ENCODE data around the gene LHFPL2.
"Not testable (repeated sequence)": the region's sequence is repeated elsewhere in the genome, so short reads cannot be mapped to it uniquely, and the experiment has no call there.

Gene LHFPL2

GRCh38 chr5:78666975-78667374 lies 18.4 kb upstream of the LHFPL2 start:
- in situ Hi-C loops (cut with MboI; ENCODE audit: low sequenced_read_pairs): not testable (repeated sequence)

GRCh38 chr5:78666041-78666444 lies 17.5 kb upstream of the LHFPL2 start:
- in situ Hi-C loops (cut with MboI; ENCODE audit: low sequenced_read_pairs): no loop called here

GRCh38 chr5:78665534-78665933 lies 17.0 kb upstream of the LHFPL2 start:
- in situ Hi-C loops (cut with MboI; ENCODE audit: low sequenced_read_pairs): no loop called here

- in situ Hi-C loops (cut with MboI; ENCODE audit: low sequenced_read_pairs): no loop called here
Observed at GRCh38 chr5:78662323-78662722, 13.8 kb upstream of the LHFPL2 start.

- in situ Hi-C loops (cut with MboI; ENCODE audit: low sequenced_read_pairs): no loop called here
Observed at GRCh38 chr5:78661691-78662090, 13.1 kb upstream of the LHFPL2 start.

- in situ Hi-C loops (cut with MboI; ENCODE audit: low sequenced_read_pairs): no loop called here
Observed at GRCh38 chr5:78661044-78661443, 12.5 kb upstream of the LHFPL2 start.

- in situ Hi-C loops (cut with MboI; ENCODE audit: low sequenced_read_pairs): no loop called here
Observed at GRCh38 chr5:78660401-78660800, 11.8 kb upstream of the LHFPL2 start.

- in situ Hi-C loops (cut with MboI; ENCODE audit: low sequenced_read_pairs): no loop called here
Observed at GRCh38 chr5:78659714-78660113, 11.1 kb upstream of the LHFPL2 start.

- in situ Hi-C loops (cut with MboI; ENCODE audit: low sequenced_read_pairs): no loop called here
Observed at GRCh38 chr5:78659114-78659513, 10.5 kb upstream of the LHFPL2 start.

- in situ Hi-C loops (cut with MboI; ENCODE audit: low sequenced_read_pairs): no loop called here
Observed at GRCh38 chr5:78657201-78657600, 8.6 kb upstream of the LHFPL2 start.

- in situ Hi-C loops (cut with MboI; ENCODE audit: low sequenced_read_pairs): no loop called here
Observed at GRCh38 chr5:78655746-78656290, 7.2 kb upstream of the LHFPL2 start.

GRCh38 chr5:78654386-78654785 lies 5.8 kb upstream of the LHFPL2 start:
- in situ Hi-C loops (cut with MboI; ENCODE audit: low sequenced_read_pairs): no loop called here

- in situ Hi-C loops (cut with MboI; ENCODE audit: low sequenced_read_pairs): no loop called here
Observed at GRCh38 chr5:78653681-78654366, 5.3 kb upstream of the LHFPL2 start.

- in situ Hi-C loops (cut with MboI; ENCODE audit: low sequenced_read_pairs): no loop called here
Observed at GRCh38 chr5:78653031-78653430, 4.5 kb upstream of the LHFPL2 start.

GRCh38 chr5:78651468-78651867 lies 2.9 kb upstream of the LHFPL2 start:
- in situ Hi-C loops (cut with MboI; ENCODE audit: low sequenced_read_pairs): no loop called here

- in situ Hi-C loops (cut with MboI; ENCODE audit: low sequenced_read_pairs): no loop called here
Observed at GRCh38 chr5:78650531-78650930, 2.0 kb upstream of the LHFPL2 start.

GRCh38 chr5:78649861-78650496 lies 1.4 kb upstream of the LHFPL2 start:
- in situ Hi-C loops (cut with MboI; ENCODE audit: low sequenced_read_pairs): no loop called here

- in situ Hi-C loops (cut with MboI; ENCODE audit: low sequenced_read_pairs): no loop called here
Observed at GRCh38 chr5:78649211-78649695, 681 bp upstream of the LHFPL2 start.

GRCh38 chr5:78647838-78648358 lies 674 bp downstream of the LHFPL2 start:
- in situ Hi-C loops (cut with MboI; ENCODE audit: low sequenced_read_pairs): no loop called here

- in situ Hi-C loops (cut with MboI; ENCODE audit: low sequenced_read_pairs): no loop called here
Observed at GRCh38 chr5:78647351-78647818, 1.2 kb downstream of the LHFPL2 start.

- in situ Hi-C loops (cut with MboI; ENCODE audit: low sequenced_read_pairs): no loop called here
Observed at GRCh38 chr5:78644741-78645300, 3.8 kb downstream of the LHFPL2 start.

- in situ Hi-C loops (cut with MboI; ENCODE audit: low sequenced_read_pairs): no loop called here
Observed at GRCh38 chr5:78644129-78644528, 4.4 kb downstream of the LHFPL2 start.
